Measurements from ENCODE around the gene SMG6. TPM values are rescaled to one million over a fixed set of nuclear protein-coding genes. Genes with fewer than 3 reads are reported as not detected.

SMG6 gene
- total RNA-seq, 1 donor from 2014 or later, result 19.4 TPM

GRCh38 chr17:2239882-2240430 is 63.6 kb downstream of the SMG6 start:
- no peak for DNase-seq (ENCODE audit: low read depth)
- no peak overlapping the region for H3K4me3 ChIP-seq (ENCODE audit: low read depth, low read length)
- no peak for TF ChIP-seq CTCF (conservative IDR thresholded peaks at IDR 0.05; ENCODE audit: low read depth, low read length)

- H3K4me3 ChIP-seq (ENCODE audit: low read depth, low read length), result no peak overlapping the region
- no peak for DNase-seq (ENCODE audit: low read depth)
- TF ChIP-seq CTCF (conservative IDR thresholded peaks at IDR 0.05; ENCODE audit: low read depth, low read length), result no peak
Measured at GRCh38 chr17:2239170-2239551, 64.4 kb downstream of the SMG6 start.

- H3K4me3 ChIP-seq (ENCODE audit: low read depth, low read length), result no peak overlapping the region
- no peak for DNase-seq (ENCODE audit: low read depth)
- TF ChIP-seq CTCF (conservative IDR thresholded peaks at IDR 0.05; ENCODE audit: low read depth, low read length), result no peak
Measured at GRCh38 chr17:2238432-2239169, 65.0 kb downstream of the SMG6 start.

- H3K4me3 ChIP-seq (ENCODE audit: low read depth, low read length), result no peak overlapping the region
- no peak for DNase-seq (ENCODE audit: low read depth)
- no peak for TF ChIP-seq CTCF (conservative IDR thresholded peaks at IDR 0.05; ENCODE audit: low read depth, low read length)
Measured at GRCh38 chr17:2237950-2238349, 65.6 kb downstream of the SMG6 start.

GRCh38 chr17:2237521-2237921 is 66.1 kb downstream of the SMG6 start:
- H3K4me3 ChIP-seq (ENCODE audit: low read depth, low read length), result no peak overlapping the region
- no peak for DNase-seq (ENCODE audit: low read depth)
- TF ChIP-seq CTCF (conservative IDR thresholded peaks at IDR 0.05; ENCODE audit: low read depth, low read length), result no peak

GRCh38 chr17:2235792-2236366 is 67.7 kb downstream of the SMG6 start:
- DNase-seq (ENCODE audit: low read depth), result no peak
- TF ChIP-seq CTCF (conservative IDR thresholded peaks at IDR 0.05; ENCODE audit: low read depth, low read length), result no peak
- H3K4me3 ChIP-seq (ENCODE audit: low read depth, low read length), result no peak overlapping the region
